B cell (primary cell): ENCODE results near the gene IPMK. TPM values are rescaled to one million over a fixed set of nuclear protein-coding genes. Genes with fewer than 3 reads are reported as not detected.

Source experiments
- ATAC-seq: fragments of 200-7000 bp; cut with Tn5 transposase; one replicate; pipeline ENCODE4 v1.10.0; 2021; ENCODE audit warnings: low read depth, mild to moderate bottlenecking, moderate number of reproducible peaks, moderate library complexity
- CTCF ChIA-PET: fragments of 350-600 bp; sonication (Branson Sonifier 250); formaldehyde crosslinking; loops from one replicate; lab custom pipeline; 2021; ENCODE audit warnings: antibody characterized with exemption, inconsistent platforms; lab: Charles Lee
- POLR2A ChIA-PET: fragments of 350-600 bp; sonication (Branson Sonifier 250); formaldehyde crosslinking; loops from one replicate; lab custom pipeline; 2021; ENCODE audit warnings: antibody characterized with exemption; lab: Charles Lee
- DNase-seq: peaks from one replicate; pipeline ENCODE4 v3.0.0; 2013
- H2AFZ ChIP-seq: 2 replicates; pipeline ENCODE4 v1.6.1; 2012; ENCODE audit warnings: mild to moderate bottlenecking, low read depth, low read length; ENCODE audit not compliant: insufficient read depth, poor library complexity, severe bottlenecking
- H3K27ac ChIP-seq, 2 donors: 1 replicate in 1 of 2; 2 replicates in 1 of 2; pipeline ENCODE4 v1.5.1; 2012 to 2013; ENCODE audit warnings: low read length in 2 of 2, mild to moderate bottlenecking in 2 of 2, moderate library complexity in 1 of 2
- H3K27me3 ChIP-seq, 4 experiments: fragments of 200-600 bp in 1 of 4; sonication (generic) in 1 of 4; replicated peaks in 1 of 4; 1 replicate in 2 of 4; 2 replicates in 2 of 4; pipeline versions ENCODE4 v1.6.1 to v1.7.0; 2013 to 2016; ENCODE audit warnings: low read length in 3 of 4, mild to moderate bottlenecking in 2 of 4, mixed read lengths in 1 of 4, moderate library complexity in 1 of 4; ENCODE audit not compliant: insufficient read depth in 4 of 4, control insufficient read depth in 3 of 4; ENCODE audit errors: control extremely low read depth in 1 of 4
- H3K36me3 ChIP-seq, 2 experiments: replicated peaks in 1 of 2; 1 replicate in 1 of 2; 2 replicates in 1 of 2; pipeline versions ENCODE4 v1.6.1 to v1.7.1; 2013; ENCODE audit warnings: low read length in 1 of 2; ENCODE audit not compliant: insufficient read depth in 2 of 2, control insufficient read depth in 1 of 2; ENCODE audit errors: control extremely low read depth in 1 of 2, extremely low read depth in 1 of 2
- H3K4me1 ChIP-seq, 2 donors: fragments of 200-600 bp in 1 of 2; sonication (generic) in 1 of 2; 1 replicate in 1 of 2; 2 replicates in 1 of 2; pipeline versions ENCODE4 v1.5.1 to v1.6.1; 2013 to 2017; ENCODE audit warnings: low read length in 2 of 2; ENCODE audit not compliant: control insufficient read depth in 2 of 2, insufficient read depth in 2 of 2
- H3K4me2 ChIP-seq: replicated peaks from 2 replicates; pipeline ENCODE3; 2012; ENCODE audit warnings: mild to moderate bottlenecking, low read depth, low read length; ENCODE audit not compliant: poor library complexity, severe bottlenecking
- H3K4me3 ChIP-seq, 5 experiments: fragments of 200-600 bp in 1 of 5; sonication (generic) in 1 of 5; 1 replicate in 3 of 5; 2 replicates in 2 of 5; pipeline versions ENCODE4 v1.5.1 to v1.7.0; 2011 to 2016; ENCODE audit warnings: low read length in 4 of 5, mild to moderate bottlenecking in 4 of 5, low read depth in 2 of 5, control low read depth in 1 of 5, moderate library complexity in 1 of 5; ENCODE audit not compliant: insufficient read depth in 1 of 5; ENCODE audit errors: control extremely low read depth in 1 of 5, extremely low read depth in 1 of 5
- H3K79me2 ChIP-seq: fragments of 200-600 bp; sonication (generic); one replicate; pipeline ENCODE4 v1.6.0; 2016; ENCODE audit warnings: low read length; ENCODE audit not compliant: control insufficient read depth, insufficient read depth
- H3K9ac ChIP-seq: fragments of 200-600 bp; sonication (generic); 2 replicates; pipeline ENCODE4 v1.6.1; 2017; ENCODE audit warnings: mild to moderate bottlenecking, low read length, moderate library complexity
- H3K9me3 ChIP-seq, 3 donors: one replicate each; pipeline versions ENCODE4 v1.6.1 to v1.7.1; 2013; ENCODE audit warnings: low read length in 2 of 3; ENCODE audit not compliant: control insufficient read depth in 2 of 3, insufficient read depth in 1 of 3; ENCODE audit errors: control extremely low read depth in 1 of 3
- H4K20me1 ChIP-seq: 2 replicates; pipeline ENCODE4 v1.6.0; 2012; ENCODE audit warnings: mild to moderate bottlenecking, low read length; ENCODE audit not compliant: insufficient read depth, control insufficient read depth, poor library complexity, severe bottlenecking
- H3K27ac Mint-ChIP-seq: one replicate; pipeline ENCODE4 v1.8.0; 2021; ENCODE audit warnings: mixed read lengths
- H3K27me3 Mint-ChIP-seq: one replicate; pipeline ENCODE4 v1.8.0; 2021; ENCODE audit warnings: mixed read lengths
- H3K4me1 Mint-ChIP-seq: one replicate; pipeline ENCODE4 v1.8.0; 2021; ENCODE audit warnings: mixed read lengths
- H3K4me3 Mint-ChIP-seq: one replicate; pipeline ENCODE4 v1.8.0; 2021; ENCODE audit warnings: mixed read lengths
- H3K9me3 Mint-ChIP-seq: one replicate; pipeline ENCODE4 v1.8.0; 2022; ENCODE audit warnings: mixed read lengths; ENCODE audit not compliant: insufficient read depth
- EZH2 ChIP-seq: IDR thresholded peaks from 2 replicates; pipeline ENCODE4 v1.6.1; 2012; ENCODE audit warnings: borderline replicate concordance, low read depth, mild to moderate bottlenecking, moderate library complexity, low read length; ENCODE audit not compliant: insufficient read depth, poor library complexity, severe bottlenecking
- WGBS: methylation state at CpG from one replicate; pipeline ENCODE4 v1.1.5; 2013; ENCODE audit warnings: missing lambda C conversion rate; ENCODE audit not compliant: insufficient coverage; 5-methylcytosine and 5-hydroxymethylcytosine counted together
- intact Hi-C: fragments of 100-400 bp; cut with micrococcal nuclease; formaldehyde crosslinking; loops from one replicate; pipeline ENCODE4 v1.10.0; 2022
- polyA plus RNA-seq: library from polyadenylated mRNA; depleted of rRNA; stranded (reverse); fragments of >200 nt; gene quantifications from 2 replicates; pipeline ENCODE4 v1.2.3, GENCODE V29; 2012
- total RNA-seq, 2 donors: library from RNA; stranded (reverse); fragments of 120-200 nt in 1 of 2; gene quantifications; 1 replicate in 1 of 2; 2 replicates in 1 of 2; pipeline versions ENCODE4 v1.2.3 to v1.2.4, GENCODE V29; 2013 to 2022
- TF ChIP-seq, protein P1 (sequence below): fragments of 200-600 bp; IDR thresholded peaks from one replicate; pipeline ENCODE4 v1.8.0; 2022; ENCODE audit warnings: antibody characterized with exemption, mild to moderate bottlenecking

The IPMK gene
- total and polyA plus RNA-seq, 2 donors (not counting 1 experiment from before 2014, with no cell fraction given), result 1.9 to 8.6 TPM

DNA sequence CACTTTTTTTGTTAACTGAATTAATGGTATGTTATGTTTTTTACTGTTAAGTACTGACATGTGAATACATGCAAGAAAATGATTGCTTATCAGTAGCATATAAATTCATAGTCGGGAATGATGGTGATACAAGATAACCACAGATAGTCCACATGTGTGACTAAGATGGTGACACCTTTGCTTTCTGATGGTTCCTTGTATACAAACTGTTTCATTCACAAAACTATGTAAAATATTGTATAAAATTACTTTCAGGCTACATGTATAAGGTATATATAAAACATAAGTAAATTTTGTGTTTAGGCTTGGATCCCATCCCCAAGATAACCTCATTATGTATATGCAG lies 11.2 kb upstream of the IPMK start:
- Histone ChIP-seq H3K4me2 (no peak overlapping the region), H3K27me3 (no peaks in the 10 kb centered on the region), H3K79me2 (peaks cover 3% of the 10 kb centered on the region), H4K20me1 (no peaks in the 10 kb centered on the region), H2AFZ (no peak overlapping the region), H3K9me3 (no peaks in the 10 kb centered on the region), H3K27ac (no peak overlapping the region), H3K4me3 (no peak overlapping the region), H3K9ac (no peak overlapping the region), H3K4me1 (peaks cover 9 to 12% of the 10 kb centered on the region in 2 donors), H3K36me3 (peaks cover 7 to 10% of the 10 kb centered on the region in 2 experiments)
- no CpG with 5 or more reads among the region's 1 CpG for WGBS
- ChIA-PET CTCF (no interaction called here), POLR2A (no interaction called here)
- TF ChIP-seq, protein P1, sequence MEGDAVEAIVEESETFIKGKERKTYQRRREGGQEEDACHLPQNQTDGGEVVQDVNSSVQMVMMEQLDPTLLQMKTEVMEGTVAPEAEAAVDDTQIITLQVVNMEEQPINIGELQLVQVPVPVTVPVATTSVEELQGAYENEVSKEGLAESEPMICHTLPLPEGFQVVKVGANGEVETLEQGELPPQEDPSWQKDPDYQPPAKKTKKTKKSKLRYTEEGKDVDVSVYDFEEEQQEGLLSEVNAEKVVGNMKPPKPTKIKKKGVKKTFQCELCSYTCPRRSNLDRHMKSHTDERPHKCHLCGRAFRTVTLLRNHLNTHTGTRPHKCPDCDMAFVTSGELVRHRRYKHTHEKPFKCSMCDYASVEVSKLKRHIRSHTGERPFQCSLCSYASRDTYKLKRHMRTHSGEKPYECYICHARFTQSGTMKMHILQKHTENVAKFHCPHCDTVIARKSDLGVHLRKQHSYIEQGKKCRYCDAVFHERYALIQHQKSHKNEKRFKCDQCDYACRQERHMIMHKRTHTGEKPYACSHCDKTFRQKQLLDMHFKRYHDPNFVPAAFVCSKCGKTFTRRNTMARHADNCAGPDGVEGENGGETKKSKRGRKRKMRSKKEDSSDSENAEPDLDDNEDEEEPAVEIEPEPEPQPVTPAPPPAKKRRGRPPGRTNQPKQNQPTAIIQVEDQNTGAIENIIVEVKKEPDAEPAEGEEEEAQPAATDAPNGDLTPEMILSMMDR, result no peak
- no peak for TF ChIP-seq EZH2
- Mint-ChIP-seq H3K4me1 (peaks cover 17% of the 10 kb centered on the region), H3K27ac (no peak overlapping the region), H3K4me3 (no peak overlapping the region), H3K9me3 (no peaks in the 10 kb centered on the region), H3K27me3 (no peaks in the 10 kb centered on the region)
- DNase-seq, result no peak
- ATAC-seq, result no peak
- intact Hi-C loops, result no loop called here

DNA sequence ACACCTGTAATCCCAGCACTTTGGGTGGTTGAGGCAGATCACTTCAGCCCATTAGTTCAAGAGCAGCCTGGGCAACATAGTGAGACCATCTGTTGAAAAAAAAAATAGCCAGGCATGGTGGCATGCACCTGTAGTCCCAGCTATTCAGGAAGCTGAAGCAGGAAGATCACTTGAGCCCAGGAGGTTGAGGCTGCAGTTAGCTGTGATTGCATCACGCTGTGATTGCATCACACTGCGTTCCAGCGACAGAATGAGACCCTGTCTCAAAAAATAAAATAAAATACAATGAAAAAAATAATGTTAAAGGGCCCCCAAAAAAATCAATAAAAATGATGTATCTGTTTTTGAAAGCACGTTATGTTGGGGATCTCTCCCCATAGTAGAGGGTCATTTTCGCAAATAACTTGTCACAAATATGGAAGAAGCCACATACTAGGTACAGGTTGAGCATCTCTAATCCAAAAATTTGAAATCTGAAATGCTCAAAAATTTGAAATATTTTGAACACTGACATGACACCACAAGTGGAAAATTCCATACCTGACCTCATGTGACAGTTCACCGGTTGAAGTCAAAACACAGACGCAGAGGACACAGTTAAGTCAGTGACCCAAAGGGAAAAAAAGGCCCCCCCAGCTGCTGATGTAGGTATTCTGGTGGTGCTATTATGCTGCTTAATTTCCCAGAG lies 10.7 kb upstream of the IPMK start:
- TF ChIP-seq EZH2, result no peak
- TF ChIP-seq, protein P1, result no peak
- intact Hi-C loops, result no loop called here
- Histone ChIP-seq H4K20me1 (no peaks in the 10 kb centered on the region), H3K79me2 (peaks cover 5% of the 10 kb centered on the region), H3K27me3 (no peaks in the 10 kb centered on the region), H2AFZ (no peak overlapping the region), H3K4me3 (no peak overlapping the region), H3K4me1 (peaks cover 9 to 12% of the 10 kb centered on the region in 2 donors), H3K36me3 (peaks cover 7 to 10% of the 10 kb centered on the region in 2 experiments), H3K9me3 (no peaks in the 10 kb centered on the region), H3K9ac (no peak overlapping the region), H3K27ac (no peak overlapping the region), H3K4me2 (no peak overlapping the region)
- WGBS, result 93% methylated on average over 2 of the region's 7 CpGs
- H3K4me3 Mint-ChIP-seq, result no peak overlapping the region
- no peak for ATAC-seq
- H3K9me3 Mint-ChIP-seq, result no peaks in the 10 kb centered on the region
- CTCF ChIA-PET, result interaction anchor here (1.0 to 1.3 kb wide), 2 partner anchors 26 to 100 kb away, joined by 3 read pairs; no protein-coding TSS in a partner anchor
- H3K4me1 Mint-ChIP-seq, result peaks cover 17% of the 10 kb centered on the region
- no peak for DNase-seq
- H3K27ac Mint-ChIP-seq, result no peak overlapping the region
- no peaks in the 10 kb centered on the region for H3K27me3 Mint-ChIP-seq
- POLR2A ChIA-PET, result no interaction called here
